GM18499 (cell line): ENCODE measurements around the gene SLC36A3.

Experiments
- ATAC-seq: cut with Tn5 transposase; IDR thresholded peaks from one replicate; pipeline ENCODE4 v1.9.1; 2021; ENCODE audit warnings: moderate number of reproducible peaks; ENCODE audit not compliant: insufficient read depth, unreplicated experiment

SLC36A3 gene

DNA sequence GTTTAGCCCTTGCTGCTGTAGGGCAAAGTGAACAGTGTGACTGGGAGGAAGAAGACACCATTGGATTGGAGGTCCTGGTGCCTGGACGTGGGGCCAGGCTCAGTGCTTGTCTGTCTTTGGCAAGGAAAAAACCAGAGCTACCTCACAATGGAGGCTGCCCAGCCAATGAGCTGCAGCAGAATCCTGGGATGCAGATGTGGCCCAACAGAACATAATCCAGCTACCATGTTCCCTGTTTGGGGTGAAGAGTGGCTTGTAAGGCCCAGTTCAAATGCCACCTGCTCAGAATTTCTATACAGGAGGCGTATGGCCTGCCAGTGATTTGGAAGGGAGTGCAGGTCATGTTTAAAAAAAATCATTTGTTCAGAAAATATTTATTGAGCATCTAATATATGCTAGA lies at the start of gene SLC36A3:
SLC36A3 (minus strand) TSS at position 101 of the 400 bp plus-strand sequence. CDS start 412 bp downstream, outside the sequence.
- no peak for ATAC-seq

DNA sequence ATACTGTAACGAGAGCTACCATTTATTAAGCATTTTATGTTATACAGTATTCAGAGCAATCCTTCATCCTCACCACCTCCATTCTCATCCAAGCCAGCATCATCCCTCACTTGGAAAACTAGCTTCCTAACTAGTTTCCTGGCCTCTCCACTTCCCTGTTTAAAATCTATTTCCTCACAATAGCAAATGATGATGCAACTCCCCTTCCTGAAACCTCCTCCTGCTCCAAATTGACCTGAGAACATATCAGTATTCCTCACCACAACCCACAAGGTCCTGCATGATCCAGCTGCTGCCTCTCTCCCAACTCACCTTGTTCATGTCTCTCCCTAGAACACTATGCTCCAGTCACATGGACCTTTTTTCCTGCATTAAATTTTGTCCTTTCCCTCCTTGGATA lies 48.1 kb upstream of the SLC36A3 start:
- ATAC-seq = no peak

DNA sequence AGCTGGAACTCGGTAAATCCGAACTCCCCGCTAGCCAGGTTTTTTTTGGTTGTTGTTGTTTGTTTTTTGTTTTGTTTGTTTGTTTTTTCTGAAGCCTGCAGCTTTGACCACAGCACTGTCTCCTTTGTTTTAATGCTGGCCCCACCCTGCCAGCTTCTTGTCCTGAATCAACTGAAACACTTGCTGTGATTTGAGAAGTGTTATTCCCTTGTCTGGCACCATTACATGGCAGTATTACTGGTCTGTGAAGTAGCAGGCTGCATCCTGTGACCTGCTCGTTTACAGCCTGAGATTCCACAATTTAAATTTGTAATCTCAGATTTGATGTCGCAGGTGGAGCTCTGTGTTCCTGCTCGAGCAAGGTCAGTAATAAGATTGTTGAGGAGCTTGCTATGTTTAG lies 45.2 kb upstream of the SLC36A3 start:
- no peak for ATAC-seq

DNA sequence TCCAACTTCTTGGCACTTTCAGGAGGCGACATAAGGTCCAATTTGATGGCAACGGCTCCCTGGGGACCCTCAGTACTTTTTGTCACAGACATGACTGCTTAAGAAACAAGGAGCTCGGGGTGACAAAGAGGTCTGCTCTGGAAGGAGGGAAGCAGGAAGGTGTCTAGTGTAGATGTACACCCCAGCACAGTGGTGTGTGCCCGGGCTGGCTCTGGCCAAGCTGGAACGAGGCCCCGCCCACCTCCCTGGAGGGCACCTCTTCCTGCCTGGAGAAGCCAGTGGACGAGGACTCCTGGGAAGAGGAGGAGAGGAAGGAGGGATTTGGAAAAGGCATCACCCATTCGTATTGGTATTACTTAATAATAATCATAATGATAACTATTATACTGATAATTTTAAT lies 43.8 kb upstream of the SLC36A3 start, which contains the start of gene SLC36A2:
SLC36A2 (minus strand) TSS at position 191 of the 400 bp plus-strand sequence; CDS start at position 92, 99 bp downstream.
- no peak for ATAC-seq

DNA sequence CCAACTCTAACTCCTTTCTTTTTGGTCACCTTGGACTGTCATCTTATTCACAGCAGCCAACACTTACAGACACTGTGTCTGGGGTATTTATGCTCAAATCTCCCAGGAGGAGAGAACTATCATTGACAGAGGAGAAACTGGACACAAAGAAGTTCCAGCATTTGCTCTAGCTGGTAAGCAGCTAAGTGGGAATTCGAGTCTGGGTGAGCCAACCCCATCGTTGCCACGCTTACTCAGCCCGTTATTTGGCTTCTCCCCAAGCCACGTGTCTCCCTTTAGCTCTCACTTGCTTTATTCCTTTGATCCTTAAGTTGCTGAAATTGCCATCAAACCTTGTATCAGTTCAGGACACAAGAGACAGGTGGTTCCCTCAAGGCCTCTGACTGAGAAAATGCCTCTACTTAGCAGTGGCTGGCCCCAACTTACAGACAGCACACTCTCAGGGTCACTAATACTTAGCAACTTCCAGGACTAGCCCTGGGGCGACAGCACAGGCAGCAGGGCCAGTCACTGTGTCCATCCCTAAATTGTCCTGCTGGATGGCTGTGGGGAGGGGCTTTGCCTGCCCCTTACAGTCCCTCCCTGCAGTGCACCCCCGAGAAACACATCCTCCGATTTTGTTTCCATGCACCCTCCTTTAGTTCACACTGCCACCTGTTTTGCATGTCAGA lies 42.4 kb upstream of the SLC36A3 start:
- ATAC-seq = no peak

DNA sequence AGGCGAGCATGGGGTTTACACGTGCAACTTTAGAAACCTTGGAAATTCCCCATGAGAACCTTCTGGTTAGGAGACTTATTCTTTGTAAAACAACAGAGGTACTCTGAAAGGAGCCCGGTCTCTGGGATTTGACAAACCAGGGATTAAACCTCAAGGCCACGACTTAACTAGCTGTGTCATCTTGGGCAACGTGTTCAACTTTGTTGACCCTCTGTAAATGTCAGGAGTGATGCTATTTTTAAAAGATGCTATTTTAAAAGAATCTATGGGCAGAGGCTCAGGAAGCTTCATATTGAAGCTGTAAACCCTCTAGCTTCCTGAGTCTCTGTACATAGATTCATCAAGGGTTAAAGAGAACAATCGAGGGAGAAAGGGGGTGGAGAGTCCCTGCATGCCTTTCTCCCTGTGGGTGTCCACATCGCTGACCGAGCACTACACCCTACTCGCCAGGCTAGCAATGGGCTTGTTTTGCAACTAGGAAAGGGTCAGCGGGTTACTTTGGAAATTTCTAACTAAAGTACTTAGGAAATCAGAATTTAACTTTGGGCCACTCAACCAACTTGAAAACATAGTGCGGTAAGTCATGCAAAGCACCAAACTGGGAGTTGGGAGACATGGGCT lies 41.7 kb upstream of the SLC36A3 start:
- no peak for ATAC-seq

DNA sequence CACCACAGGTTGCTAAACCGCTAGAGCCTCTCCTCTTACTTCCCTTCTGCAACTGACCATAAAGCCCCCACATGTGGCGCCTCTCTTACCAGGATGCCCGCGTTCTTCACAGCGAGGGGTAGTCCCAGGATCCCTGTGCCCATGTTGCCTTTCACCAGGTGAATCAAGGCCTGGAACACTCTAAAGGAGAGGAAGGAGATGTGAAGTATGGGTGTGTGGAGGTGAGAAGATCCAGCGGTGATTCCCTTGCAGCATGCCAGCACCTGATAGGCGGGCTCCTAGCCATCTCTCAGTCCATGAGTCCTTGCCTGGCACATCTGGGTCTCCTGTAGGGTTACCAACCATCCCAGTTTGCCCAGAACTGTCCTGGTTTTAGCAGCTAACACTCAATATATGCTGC lies 40.5 kb upstream of the SLC36A3 start:
- ATAC-seq = no peak

DNA sequence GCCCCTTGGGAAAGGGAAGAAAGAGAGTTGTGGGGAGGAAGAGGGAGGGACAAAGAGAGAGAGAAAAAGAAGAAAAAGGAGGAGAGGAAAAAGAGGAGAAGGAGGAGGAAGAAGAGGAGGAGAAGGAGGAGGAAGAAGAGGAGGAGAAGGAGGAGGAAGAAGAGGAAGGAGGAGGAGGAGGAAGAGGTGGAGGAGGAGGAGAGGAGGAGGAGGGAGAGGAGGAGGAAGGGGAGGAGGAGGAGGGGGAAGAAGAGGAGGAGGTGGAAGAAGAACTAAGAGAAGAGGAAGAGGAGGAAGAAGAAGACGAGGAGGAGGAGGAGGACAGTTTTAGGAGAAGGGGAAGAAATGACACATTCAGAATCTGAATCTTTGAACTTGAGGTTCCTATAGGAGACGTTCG lies 36.4 kb upstream of the SLC36A3 start:
- ATAC-seq = no peak

DNA sequence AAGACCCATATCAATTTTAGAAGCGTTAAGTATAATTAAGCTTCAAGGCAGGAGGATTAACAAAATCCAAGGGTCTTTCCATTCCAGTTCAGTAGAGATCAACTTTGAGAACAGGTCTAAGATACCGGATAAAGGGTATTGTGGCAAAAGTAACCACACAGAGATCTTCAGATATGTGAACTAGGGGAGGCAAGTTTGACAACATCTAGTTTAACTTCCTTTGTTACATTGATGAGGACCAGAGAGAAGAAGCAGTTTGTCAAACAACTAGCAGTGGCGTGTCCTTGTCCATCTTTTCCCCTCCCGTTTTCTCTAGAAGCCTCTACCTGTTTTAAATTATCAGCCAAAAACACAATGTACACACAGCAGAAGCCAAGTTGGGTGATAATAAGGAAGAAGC lies 35.2 kb upstream of the SLC36A3 start:
- no peak for ATAC-seq

DNA sequence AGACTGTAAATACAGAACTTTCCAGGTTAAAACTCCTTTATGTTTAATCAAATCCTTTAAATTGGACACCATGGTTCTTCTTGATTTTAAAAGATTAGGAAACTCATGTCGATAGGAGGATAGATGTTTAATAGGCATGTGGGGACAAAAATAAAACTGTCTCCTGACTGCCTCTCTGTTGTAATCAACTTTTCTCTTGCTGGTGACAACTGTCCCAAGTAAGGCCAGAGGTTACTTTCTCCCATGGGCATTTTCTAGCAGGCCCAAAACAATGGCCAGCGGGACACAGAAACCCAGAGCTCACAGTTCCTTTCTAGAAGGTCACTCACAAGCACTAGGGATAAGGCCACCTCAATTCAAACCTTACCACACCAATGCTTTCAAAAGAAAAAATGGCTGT lies 29.3 kb upstream of the SLC36A3 start:
- ATAC-seq = no peak

DNA sequence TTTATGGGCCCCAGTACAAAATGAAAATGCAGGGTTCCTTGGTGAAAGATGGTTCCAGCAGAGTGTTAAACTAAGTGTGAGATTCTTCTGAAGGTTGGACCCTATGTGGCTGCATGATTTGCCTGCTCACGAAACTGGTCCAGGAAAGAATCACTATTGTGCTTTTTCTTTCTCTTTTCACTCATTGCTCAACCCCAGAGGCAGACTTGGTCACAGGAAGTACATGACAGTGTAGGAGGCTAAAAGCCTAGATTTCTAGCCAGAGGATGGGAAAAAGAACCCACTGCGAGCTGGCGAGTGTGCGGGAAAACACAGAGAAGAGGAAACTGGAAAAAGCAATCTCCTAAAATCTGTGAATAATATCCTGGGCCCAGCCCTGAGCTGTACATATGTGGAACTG lies 25.2 kb upstream of the SLC36A3 start:
- no peak for ATAC-seq

DNA sequence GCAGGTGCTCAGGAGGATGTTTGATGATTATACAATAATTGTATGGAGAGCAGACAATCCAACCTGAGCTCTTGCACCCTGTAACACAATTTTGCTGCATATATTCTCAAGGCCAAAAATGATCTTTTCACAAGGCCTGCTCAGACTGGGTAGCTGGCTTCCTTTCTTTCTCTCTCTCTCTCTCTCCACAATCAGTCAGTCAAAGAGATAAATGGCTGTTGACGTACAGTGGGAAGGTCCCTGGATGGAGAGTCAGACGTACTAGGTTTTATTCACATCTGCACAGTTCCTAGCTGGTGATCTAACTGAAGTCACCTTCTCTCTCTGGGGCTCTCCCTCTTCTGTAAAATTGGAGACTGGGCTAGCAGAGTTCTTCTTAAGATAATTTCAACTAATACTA lies 24.0 kb upstream of the SLC36A3 start:
- no peak for ATAC-seq

DNA sequence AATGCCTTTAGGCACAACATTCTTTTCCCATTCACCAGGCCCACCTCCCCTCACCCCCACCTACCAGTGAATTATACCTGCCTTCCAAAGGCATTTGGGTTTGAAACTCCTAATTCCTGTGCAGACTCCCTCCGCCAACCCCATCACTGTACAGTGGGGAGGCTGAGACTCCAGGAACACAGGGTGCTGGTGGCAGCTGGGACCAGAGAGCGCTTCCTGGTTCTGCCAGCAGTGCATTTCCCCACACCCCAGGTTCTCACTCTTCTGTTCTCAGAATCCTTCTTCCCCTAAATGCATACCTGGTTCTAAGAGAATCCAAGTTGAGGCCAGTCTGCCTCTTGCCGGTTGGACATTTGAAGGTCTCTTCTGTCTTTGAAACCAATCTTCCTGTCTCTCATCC lies 22.7 kb upstream of the SLC36A3 start:
- no peak for ATAC-seq

DNA sequence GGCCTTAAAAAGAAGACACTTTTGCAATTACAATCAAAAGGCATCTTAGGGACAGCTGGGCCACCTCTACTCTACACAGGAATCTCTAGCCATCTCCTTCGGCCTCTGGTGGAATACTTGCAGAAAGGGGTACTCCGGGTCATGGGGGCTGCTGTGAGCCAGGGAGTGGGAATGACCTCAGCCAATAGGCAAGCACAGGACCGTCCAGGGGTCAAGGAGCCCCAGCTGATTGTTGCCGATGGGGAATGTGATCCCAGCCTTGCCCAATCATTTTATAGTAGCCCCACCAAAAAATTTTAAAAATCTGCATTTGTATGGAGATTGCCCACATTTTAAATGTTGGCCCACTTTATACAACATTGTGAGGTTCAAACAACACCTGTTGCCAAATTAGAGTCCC lies 16.9 kb upstream of the SLC36A3 start:
- no peak for ATAC-seq

DNA sequence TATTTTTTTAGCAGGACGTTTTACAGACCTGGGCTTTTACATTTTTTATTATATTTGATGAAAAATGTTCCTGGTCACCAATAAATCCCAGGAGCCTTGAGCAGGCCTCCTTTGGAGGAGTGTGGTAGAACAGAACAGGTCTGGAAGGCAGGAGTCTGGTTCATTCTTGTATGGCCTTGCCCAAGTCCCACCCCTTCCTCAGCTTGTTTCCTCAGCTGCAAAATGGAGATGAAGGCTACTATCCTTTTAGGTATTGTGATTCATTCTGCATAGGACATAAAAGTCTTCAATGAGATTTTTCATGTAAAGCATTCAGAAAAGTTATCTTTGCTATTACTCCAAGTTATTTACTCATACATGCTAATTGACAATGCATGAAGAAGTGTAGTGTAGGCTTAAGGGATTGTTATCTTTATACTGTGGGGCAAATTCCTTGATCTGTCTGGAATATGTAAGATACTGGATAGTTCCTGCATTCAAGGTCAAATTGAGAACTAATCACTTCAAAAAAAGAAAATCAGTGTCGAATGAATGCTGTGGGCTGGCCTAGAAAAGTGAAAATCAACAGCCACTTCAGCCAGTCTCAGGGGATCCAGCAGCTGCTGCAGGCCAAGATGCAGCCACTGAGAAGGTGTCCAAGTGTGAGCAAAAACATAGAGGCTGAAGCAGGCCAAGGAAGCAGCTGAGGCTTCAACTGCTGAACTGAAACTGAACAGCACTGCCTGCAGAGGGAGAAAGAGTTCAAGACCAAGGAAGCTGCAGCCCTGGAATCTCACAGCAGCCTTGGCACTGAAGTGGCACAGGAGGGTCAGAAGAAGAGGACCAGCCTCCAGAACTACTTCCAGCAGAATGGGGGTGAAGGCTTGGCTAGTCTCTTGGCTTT lies 15.5 kb upstream of the SLC36A3 start:
- peak; percentile 70 for ATAC-seq

DNA sequence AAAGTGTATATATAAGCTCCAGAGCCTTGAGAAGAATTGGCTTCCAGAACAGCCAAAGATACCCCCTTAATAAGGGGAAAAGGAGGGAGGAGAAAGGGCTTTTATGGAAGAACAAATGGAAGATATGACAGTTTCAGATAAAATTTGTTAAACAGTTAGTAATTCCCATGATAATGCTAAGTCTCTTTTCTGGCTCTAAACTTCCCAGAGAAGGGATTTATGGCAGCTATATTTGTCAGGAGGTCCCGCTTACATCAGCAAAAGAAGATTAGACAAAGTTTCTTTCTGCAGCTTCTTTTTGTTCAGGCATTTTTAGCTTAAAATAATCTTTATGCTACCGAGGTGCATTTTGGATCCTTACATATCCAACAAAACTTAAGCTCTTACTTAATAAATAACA lies 14.3 kb upstream of the SLC36A3 start:
- ATAC-seq = no peak

DNA sequence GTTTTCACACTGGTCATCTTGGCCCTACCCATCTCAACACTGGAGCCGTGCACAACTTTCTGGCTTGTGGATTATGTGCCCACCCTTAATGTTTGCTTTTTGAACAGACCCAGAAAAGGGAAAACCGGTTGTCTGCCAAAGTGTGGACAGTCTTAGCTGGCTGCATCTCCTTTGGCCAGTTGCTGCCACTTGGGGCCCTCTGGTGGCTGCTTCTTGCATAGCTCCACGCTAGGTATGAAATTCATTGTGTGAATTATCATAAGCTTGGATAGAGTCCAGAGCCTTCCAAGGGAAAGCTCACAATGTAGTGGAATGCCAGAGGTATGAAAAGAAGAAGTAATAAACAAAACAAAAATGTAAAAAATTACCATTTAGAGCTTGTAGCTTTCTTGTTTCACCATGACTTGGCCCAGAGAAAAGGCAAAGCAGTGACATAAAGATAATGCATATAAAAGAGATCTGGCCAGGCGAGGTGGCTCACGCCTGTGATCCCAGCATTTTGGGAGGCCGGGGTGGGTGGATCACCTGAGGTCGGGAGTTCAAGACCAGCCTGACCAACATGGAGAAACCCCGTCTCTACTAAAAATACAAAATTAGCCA lies 12.5 kb upstream of the SLC36A3 start:
- ATAC-seq = no peak

DNA sequence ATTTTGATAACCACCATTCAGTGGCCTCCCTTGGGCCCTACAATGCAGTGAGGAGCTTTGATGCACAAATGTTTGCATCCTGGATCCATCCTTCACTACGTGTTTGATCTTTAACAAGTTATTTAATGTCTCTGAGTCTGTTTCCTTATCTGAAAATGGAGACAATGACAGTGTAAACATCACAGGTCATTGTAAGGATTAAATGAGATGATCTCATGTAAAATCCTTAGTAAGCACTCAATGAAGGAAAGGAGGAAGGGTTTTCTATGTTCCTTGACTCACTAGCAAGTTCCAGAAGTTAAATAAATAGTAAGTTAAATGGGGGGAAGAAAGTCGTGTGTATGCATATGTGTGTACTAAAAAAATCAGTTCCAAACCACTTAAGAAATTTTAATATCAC lies 9.8 kb upstream of the SLC36A3 start:
- ATAC-seq = no peak

DNA sequence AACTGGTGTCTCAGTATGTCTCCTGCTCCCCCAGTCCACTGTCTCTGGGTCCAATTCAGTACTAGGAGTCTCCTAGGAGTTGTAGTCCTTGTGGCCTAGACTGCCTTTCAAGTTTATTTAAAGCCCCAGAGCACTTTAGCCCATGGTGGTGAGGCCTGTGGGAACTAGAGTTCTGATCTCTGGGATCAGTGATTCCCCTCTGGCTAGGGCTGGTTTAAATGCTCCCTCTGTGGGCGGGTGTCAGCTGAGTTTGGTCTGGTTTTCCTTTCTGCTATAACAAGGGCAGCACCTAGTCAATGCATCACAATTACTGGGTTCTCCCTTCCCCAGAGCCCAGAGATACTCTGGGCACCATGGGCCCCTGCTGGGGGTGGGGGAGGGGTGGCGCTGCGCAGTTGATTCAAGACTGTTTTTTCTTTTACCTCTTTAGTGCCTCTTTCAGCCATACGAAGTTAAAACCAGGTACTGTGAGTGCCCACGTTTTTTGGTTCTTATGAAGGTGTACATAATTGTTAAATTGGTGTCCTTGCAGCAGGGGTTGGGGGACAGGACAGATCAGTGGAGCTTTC lies 9.3 kb upstream of the SLC36A3 start:
- ATAC-seq = no peak

DNA sequence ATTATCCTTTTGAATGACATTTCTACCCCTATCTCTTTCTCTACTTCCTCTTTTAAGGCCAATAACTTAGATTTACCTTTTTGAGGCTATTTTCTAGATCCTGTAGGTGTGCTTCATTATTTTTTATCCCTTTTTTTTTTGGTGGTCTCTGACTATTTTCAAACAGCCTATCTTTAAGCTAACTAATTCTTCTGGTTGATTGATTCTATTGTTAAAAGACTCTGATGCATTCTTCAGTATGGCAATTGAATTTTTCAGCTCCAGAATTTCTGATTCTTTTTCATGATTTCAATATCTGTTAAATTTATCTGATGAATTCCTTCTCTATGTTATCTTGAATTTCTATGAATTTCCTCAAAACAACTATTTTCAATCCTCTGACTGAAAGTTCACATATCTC lies 7.4 kb upstream of the SLC36A3 start:
- no peak for ATAC-seq
